BJ (cell line): Measurements from ENCODE around the gene SNU13. TPM values are rescaled to one million over a fixed set of nuclear protein-coding genes. Genes with fewer than 3 reads are reported as not detected.

Experiments
- CTCF ChIA-PET: fragments of 350-600 bp; formaldehyde crosslinking; extraction: SDS; loops from one replicate; lab custom pipeline; 2021; ENCODE audit warnings: antibody characterized with exemption, inconsistent platforms; lab: Yijun Ruan, JAX
- POLR2A ChIA-PET: fragments of 300-600 bp; sonication (Branson Sonifier 250); formaldehyde crosslinking; extraction: SDS; loops from one replicate; lab custom pipeline; 2021; ENCODE audit warnings: antibody characterized with exemption; lab: Charles Lee
- DNase-seq: peaks from one replicate; pipeline ENCODE4 v3.0.0-alpha.2; 2011; ENCODE audit warnings: low read depth
- H3K27me3 ChIP-seq: 2 replicates; pipeline ENCODE4 v1.6.0; 2011; ENCODE audit warnings: low read length; ENCODE audit not compliant: control insufficient read depth, insufficient read depth
- H3K36me3 ChIP-seq: 2 replicates; pipeline ENCODE4 v1.5.1; 2011; ENCODE audit warnings: low read length; ENCODE audit not compliant: control insufficient read depth, insufficient read depth
- H3K4me3 ChIP-seq: 2 replicates; pipeline ENCODE4 v1.5.1; 2011; ENCODE audit warnings: low read depth, mild to moderate bottlenecking, control low read depth, low read length
- CTCF ChIP-seq: IDR thresholded peaks from 2 replicates; pipeline ENCODE4 v1.5.1; 2011; ENCODE audit warnings: low read depth, mild to moderate bottlenecking, control low read depth, inconsistent platforms, low read length, moderate library complexity; ENCODE audit not compliant: insufficient read depth
- polyA plus RNA-seq: library from polyadenylated mRNA; depleted of rRNA; stranded (reverse); fragments of >200 nt; gene quantifications from 2 replicates; pipeline ENCODE4 v1.2.3, GENCODE V29; 2011

The SNU13 gene
- polyA plus RNA-seq, 1 experiment: 327 TPM

GRCh38 chr22:41699264-41700107, 10.8 kb upstream of the SNU13 start, which contains the start of gene MEI1:
MEI1 (plus strand) TSS chr22:41699503; CDS start chr22:41699539, 36 bp downstream.
- CTCF ChIA-PET: interaction anchor here (0.5 to 5.3 kb wide), 3 partner anchors 240 to 377 kb away, joined by 3 to 119 read pairs (median 22); no protein-coding TSS in a partner anchor
- no peak for TF ChIP-seq CTCF
- POLR2A ChIA-PET: no interaction called here
- DNase-seq: no peak
- H3K4me3 ChIP-seq: no peak within 1 kb of the TSS; the same call in 1 of the 2 replicates
- no peaks in the 10 kb centered on the region for H3K27me3 ChIP-seq
- no peaks in the 10 kb centered on the region for H3K36me3 ChIP-seq

- H3K36me3 ChIP-seq: no peaks in the 10 kb centered on the region
- H3K27me3 ChIP-seq: no peaks in the 10 kb centered on the region
- H3K4me3 ChIP-seq: no peak overlapping the region
- POLR2A ChIA-PET: interaction anchor here (0.6 to 1.2 kb wide), 3 partner anchors 9 to 316 kb away, joined by 4 to 5 read pairs (median 4); partner anchors contain the start of gene SNU13
- CTCF ChIA-PET: interaction anchor here (0.6 to 5.3 kb wide), 65 partner anchors 9 to 796 kb away, joined by 3 to 119 read pairs (median 5); partner anchors contain the start of genes CCDC134, CENPM, SNU13 and SREBF2
- TF ChIP-seq CTCF: peak; percentile 97
- DNase-seq: peak; percentile 27
Measured at GRCh38 chr22:41697126-41697775, 8.6 kb upstream of the SNU13 start.

GRCh38 chr22:41696703-41697102, 8.0 kb upstream of the SNU13 start:
- DNase-seq: no peak
- no peak for TF ChIP-seq CTCF
- ChIA-PET CTCF (interaction anchor here (0.6 to 5.3 kb wide), 56 partner anchors 9 to 797 kb away, joined by 3 to 119 read pairs (median 6); partner anchors contain the start of genes CCDC134, CENPM, SNU13 and SREBF2), POLR2A (interaction anchor here (0.6 to 1.2 kb wide), 2 partner anchors 244 to 316 kb away, joined by 4 read pairs; no protein-coding TSS in a partner anchor)
- no peaks in the 10 kb centered on the region for H3K27me3 ChIP-seq
- no peak overlapping the region for H3K4me3 ChIP-seq
- H3K36me3 ChIP-seq: no peaks in the 10 kb centered on the region

GRCh38 chr22:41695211-41695610, 6.5 kb upstream of the SNU13 start:
- ChIA-PET POLR2A (no interaction called here), CTCF (interaction anchor here (5.3 kb wide), 1 partner anchor 244 kb away, joined by 119 read pairs; no protein-coding TSS in a partner anchor)
- no peak for DNase-seq
- no peak overlapping the region for H3K4me3 ChIP-seq
- 0 out of 2 replicates have a peak, but pooled peaks cover 2% of the 10 kb centered on the region for H3K36me3 ChIP-seq
- no peak for TF ChIP-seq CTCF
- no peaks in the 10 kb centered on the region for H3K27me3 ChIP-seq

GRCh38 chr22:41690476-41690875, 1.8 kb upstream of the SNU13 start:
- H3K4me3 ChIP-seq: no peak overlapping the region
- TF ChIP-seq CTCF: no peak
- ChIA-PET POLR2A (no interaction called here), CTCF (interaction anchor here (1.0 to 1.1 kb wide), 2 partner anchors 18 to 270 kb away, joined by 3 to 4 read pairs; no protein-coding TSS in a partner anchor)
- DNase-seq: no peak
- no peaks in the 10 kb centered on the region for H3K27me3 ChIP-seq
- 0 out of 2 replicates have a peak, but pooled peaks cover 2% of the 10 kb centered on the region for H3K36me3 ChIP-seq
